Spinal cord (tissue), 10 donors: Measurements from ENCODE around the gene NLRP10. TPM values are rescaled to one million over a fixed set of nuclear protein-coding genes. Genes with fewer than 3 reads are reported as not detected.
"Not testable (repeated sequence)": the region's sequence is repeated elsewhere in the genome, so short reads cannot be mapped to it uniquely, and the experiment has no call there.

ENCODE experiments used
- DNase-seq, 6 donors: peaks; one replicate each; pipeline versions ENCODE4 v3.0.0 to v3.0.0-alpha.2; 2013 to 2015; ENCODE audit warnings: low spot score in 6 of 6, low read depth in 4 of 6
- H3K27ac ChIP-seq: one replicate; pipeline ENCODE4 v1.5.1; 2013; ENCODE audit warnings: low read depth, low read length, control low read depth
- H3K27me3 ChIP-seq: one replicate; pipeline ENCODE4 v1.6.1; 2013; ENCODE audit warnings: low read length; ENCODE audit not compliant: control insufficient read depth, insufficient read depth
- H3K36me3 ChIP-seq: one replicate; pipeline ENCODE4 v1.6.1; 2013; ENCODE audit warnings: low read length; ENCODE audit not compliant: control insufficient read depth, insufficient read depth
- H3K4me1 ChIP-seq: one replicate; pipeline ENCODE4 v1.6.1; 2013; ENCODE audit warnings: low read length; ENCODE audit not compliant: control insufficient read depth, insufficient read depth
- H3K4me3 ChIP-seq: one replicate; pipeline ENCODE4 v1.5.1; 2013; ENCODE audit warnings: low read depth, low read length, control low read depth
- H3K9me3 ChIP-seq: one replicate; pipeline ENCODE4 v1.6.1; 2013; ENCODE audit warnings: low read length; ENCODE audit not compliant: control insufficient read depth, insufficient read depth
- WGBS: methylation state at CpG from one replicate; pipeline ENCODE4 v1.1.5; 2013; ENCODE audit warnings: missing lambda C conversion rate; ENCODE audit not compliant: insufficient coverage; 5-methylcytosine and 5-hydroxymethylcytosine counted together
- polyA plus RNA-seq, 2 donors: library from polyadenylated mRNA; unstranded; fragments of 120-200 nt; gene quantifications; one replicate each; pipeline ENCODE4 v1.2.1, GENCODE V29; 2013; ENCODE audit not compliant: insufficient read length in 2 of 2
- total RNA-seq, 2 donors: library from RNA; depleted of rRNA in 1 of 2; stranded (reverse); fragments of 120-200 nt in 1 of 2; fragments of >200 nt in 1 of 2; gene quantifications; one replicate each; pipeline versions ENCODE4 v1.2.3 to v1.2.4, GENCODE V29; 2013 to 2014
- donor health status: healthy.

NLRP10 gene
- total and polyA plus RNA-seq, 4 donors: not detected

- no peak for DNase-seq
- Histone ChIP-seq H3K4me3 (no peak overlapping the region), H3K27ac (no peak overlapping the region), H3K36me3 (peaks cover 4% of the 10 kb centered on the region), H3K4me1 (no peaks in the 10 kb centered on the region), H3K27me3 (peaks cover 2% of the 10 kb centered on the region), H3K9me3 (no peaks in the 10 kb centered on the region)
- WGBS: 78% methylated on average over 5 of the region's 7 CpGs
Observed at GRCh38 chr11:8003187-8003586, 37.9 kb upstream of the NLRP10 start.

GRCh38 chr11:8002676-8003075, 37.4 kb upstream of the NLRP10 start:
- Histone ChIP-seq H3K9me3 (no peaks in the 10 kb centered on the region), H3K27me3 (peaks cover 2% of the 10 kb centered on the region), H3K36me3 (peaks cover 4% of the 10 kb centered on the region), H3K4me3 (no peak overlapping the region), H3K27ac (no peak overlapping the region), H3K4me1 (no peaks in the 10 kb centered on the region)
- DNase-seq: no peak
- WGBS: 92% methylated on average over 1 of the region's 1 CpG

DNA sequence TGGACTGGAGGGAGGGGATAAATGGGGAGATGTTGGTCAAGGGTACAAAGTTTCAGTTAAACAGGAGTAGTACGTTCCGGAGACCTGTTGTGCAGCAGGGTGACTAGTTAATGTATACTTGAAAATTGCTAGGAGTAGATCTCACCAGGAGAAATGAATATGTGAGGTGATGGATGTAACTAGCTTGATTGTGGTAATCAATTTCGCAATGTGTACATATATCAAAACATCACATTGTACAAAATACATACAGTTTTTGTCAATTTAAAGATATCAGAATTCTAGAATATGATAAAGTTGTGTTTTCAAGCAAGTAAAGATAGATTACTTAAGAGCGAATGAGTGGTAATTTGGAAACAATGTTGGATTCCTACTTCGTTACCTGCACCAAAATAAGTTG, 35.1 kb upstream of the NLRP10 start:
- peaks cover 15% of the 10 kb centered on the region for H3K36me3 ChIP-seq
- 67% methylated on average over 1 of the region's 5 CpGs for WGBS

DNA sequence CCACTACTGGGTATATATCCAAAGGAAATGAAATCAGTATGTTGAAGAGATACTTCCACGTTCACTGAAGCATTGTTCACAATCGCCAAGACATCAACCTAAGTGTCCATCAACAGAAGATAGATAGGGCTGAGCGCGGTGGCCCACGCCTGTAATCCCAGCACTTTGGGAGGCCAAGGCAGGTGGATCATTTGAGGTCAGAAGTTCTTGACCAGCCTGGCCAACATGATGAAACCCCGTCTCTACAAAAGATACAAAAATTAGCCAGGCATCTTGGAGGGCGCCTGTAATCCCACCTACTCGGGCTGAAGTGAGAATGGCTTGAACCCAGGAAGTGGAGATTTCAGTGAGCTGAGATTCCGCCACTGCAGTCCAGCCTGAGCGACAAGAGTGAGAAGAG, 34.5 kb upstream of the NLRP10 start:
- Histone ChIP-seq H3K9me3 (no peaks in the 10 kb centered on the region), H3K36me3 (peaks cover 21% of the 10 kb centered on the region), H3K4me3 (no peak overlapping the region), H3K4me1 (no peaks in the 10 kb centered on the region), H3K27ac (no peak overlapping the region), H3K27me3 (no peaks in the 10 kb centered on the region)
- WGBS: 100% methylated on average over 4 of the region's 10 CpGs
- DNase-seq: no peak

More for the DNA sequence above, 35.1 kb upstream of the NLRP10 start:
- no peak for DNase-seq
- peaks cover under 1% of the 10 kb centered on the region for H3K27me3 ChIP-seq
- H3K4me3 ChIP-seq: no peak overlapping the region
- H3K9me3 ChIP-seq: no peaks in the 10 kb centered on the region
- no peak overlapping the region for H3K27ac ChIP-seq
- H3K4me1 ChIP-seq: no peaks in the 10 kb centered on the region

GRCh38 chr11:7994581-7995278, 29.5 kb upstream of the NLRP10 start:
- Histone ChIP-seq H3K27me3 (no peaks in the 10 kb centered on the region), H3K4me3 (no peak overlapping the region), H3K9me3 (no peaks in the 10 kb centered on the region), H3K27ac (no peak overlapping the region), H3K4me1 (no peaks in the 10 kb centered on the region), H3K36me3 (peaks cover 43% of the 10 kb centered on the region)
- WGBS: 100% methylated on average over 3 of the region's 6 CpGs
- DNase-seq: no peak

DNA sequence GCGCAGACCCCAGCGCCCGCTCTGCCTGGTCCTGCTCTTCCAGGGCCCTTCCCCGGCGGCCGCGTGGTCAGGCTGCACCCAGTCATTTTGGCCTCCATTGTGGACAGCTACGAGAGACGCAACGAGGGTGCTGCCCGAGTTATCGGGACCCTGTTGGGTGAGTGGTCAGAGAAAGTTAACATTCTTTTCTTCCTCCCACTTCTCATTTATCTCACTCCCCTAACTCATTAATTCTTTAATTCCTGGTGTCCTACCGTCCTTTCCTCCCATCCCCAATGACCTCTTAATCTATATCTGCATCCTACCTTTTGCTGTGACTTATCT, 22.3 kb upstream of the NLRP10 start:
- not testable (repeated sequence) for H3K36me3 ChIP-seq
- H3K4me3 ChIP-seq: peak overlapping the region; percentile 64
- WGBS: 0% methylated on average over 1 of the region's 13 CpGs

GRCh38 chr11:7986768-7987559, 21.7 kb upstream of the NLRP10 start, which contains the start of gene EIF3F:
Gene EIF3F, plus strand, starts transcription at chr11:7987337. Its CDS starts 16 bp downstream, at chr11:7987353.
- peaks cover 5% of the 10 kb centered on the region for H3K4me1 ChIP-seq
- peak within 1 kb of the TSS; percentile 66 for H3K27ac ChIP-seq
- H3K4me3 ChIP-seq: peak within 1 kb of the TSS; percentile 64
- H3K27me3 ChIP-seq: no peaks in the 10 kb centered on the region
- H3K9me3 ChIP-seq: no peaks in the 10 kb centered on the region
- H3K36me3 ChIP-seq: peaks cover 4% of the 10 kb centered on the region
- under 1% methylated on average over 45 of the region's 47 CpGs for WGBS
- DNase-seq: peak; percentile 97 to 100 (median 98)

More for the DNA sequence above, 22.3 kb upstream of the NLRP10 start:
- not testable (repeated sequence) for H3K9me3 ChIP-seq, H3K4me1 ChIP-seq, H3K27me3 ChIP-seq, H3K27ac ChIP-seq, DNase-seq

- WGBS: 75% methylated on average over 7 of the region's 7 CpGs
- H3K4me1 ChIP-seq: peaks cover 5% of the 10 kb centered on the region
- no peak overlapping the region for H3K4me3 ChIP-seq
- no peaks in the 10 kb centered on the region for H3K36me3 ChIP-seq
- DNase-seq: no peak
- H3K27me3 ChIP-seq: no peaks in the 10 kb centered on the region
- H3K9me3 ChIP-seq: no peaks in the 10 kb centered on the region
- H3K27ac ChIP-seq: no peak overlapping the region
Observed at GRCh38 chr11:7983832-7984590, 18.8 kb upstream of the NLRP10 start.

GRCh38 chr11:7982582-7983119, 17.4 kb upstream of the NLRP10 start:
- Histone ChIP-seq H3K27ac (no peak overlapping the region), H3K36me3 (no peaks in the 10 kb centered on the region), H3K4me3 (no peak overlapping the region), H3K9me3 (no peaks in the 10 kb centered on the region), H3K27me3 (no peaks in the 10 kb centered on the region), H3K4me1 (peaks cover 5% of the 10 kb centered on the region)
- DNase-seq: no peak
- WGBS: no CpG with 5 or more reads among the region's 1 CpG
